Stimulated activated CD4-positive, alpha-beta T cell treated with anti-CD3 and anti-CD28 coated beads, Interleukin-1b, Interleukin-23, amount 100 ng/mL, for 1 hour (primary cell): Measurements from ENCODE around the gene PTPRQ.

Experiments used
- DNase-seq, 2 donors: peaks; one replicate each; pipeline ENCODE4 v3.0.0-alpha.2; 2020; ENCODE audit warnings: low read depth in 2 of 2

The PTPRQ gene

GRCh38 chr12:80556566-80556965 is 112.5 kb downstream of the PTPRQ start:
- no peak for DNase-seq

DNA sequence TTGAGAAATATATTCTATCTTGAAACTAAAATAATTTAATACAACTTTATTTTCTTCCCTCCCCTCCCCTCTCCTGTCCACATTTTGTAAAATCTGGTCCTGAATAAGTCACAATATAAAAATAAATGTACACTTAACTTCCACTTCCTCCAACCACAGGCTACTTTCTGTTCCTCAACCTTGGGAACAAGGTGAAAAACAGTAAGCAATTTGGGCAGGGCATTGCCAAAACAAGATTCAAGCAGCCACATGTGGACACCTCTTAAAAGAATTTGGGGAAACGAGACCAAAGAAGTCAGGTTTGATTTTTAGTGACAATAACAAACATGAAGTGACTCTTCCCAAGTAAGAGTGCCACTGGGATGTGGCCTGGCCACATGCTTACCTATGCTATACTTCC is 115.7 kb downstream of the PTPRQ start:
- no peak for DNase-seq

DNA sequence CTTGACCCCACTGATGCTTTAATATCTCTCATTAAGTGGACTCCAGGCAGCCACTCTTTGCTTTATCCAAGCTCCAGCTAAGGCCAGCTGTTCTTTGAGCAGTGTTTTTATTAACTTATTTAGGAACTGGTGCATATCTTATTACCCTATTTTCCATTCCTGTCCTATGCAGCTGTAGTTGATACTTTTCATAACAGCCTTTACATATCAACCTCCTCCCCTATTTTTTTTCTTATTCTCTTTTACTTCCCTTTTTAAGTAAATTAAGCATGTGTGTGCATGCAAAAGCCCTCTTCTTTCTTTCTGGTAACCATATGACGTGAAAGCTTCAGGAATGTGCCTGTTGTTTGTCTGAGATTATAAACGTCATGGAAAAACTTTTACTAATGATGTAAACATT is 121.2 kb downstream of the PTPRQ start:
- DNase-seq, result no peak

DNA sequence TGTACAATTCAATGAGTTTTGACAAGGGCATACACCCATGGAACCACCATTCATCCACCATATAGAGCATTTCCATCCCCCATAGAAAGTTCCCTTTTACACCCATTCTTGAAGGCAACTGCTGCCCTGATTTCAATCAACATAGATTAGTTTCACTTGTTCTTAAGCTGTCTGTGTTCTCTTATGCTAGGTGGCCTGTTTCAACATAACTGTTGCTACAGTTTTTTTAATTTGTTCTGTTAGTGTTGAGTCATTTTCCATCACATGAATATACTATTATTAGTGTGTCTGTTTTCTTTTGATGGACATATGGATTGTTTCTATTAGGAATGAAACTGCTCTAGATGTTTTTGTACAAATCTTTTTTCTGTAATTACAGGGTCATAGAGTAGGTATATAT is 123.4 kb downstream of the PTPRQ start:
- no peak for DNase-seq

DNA sequence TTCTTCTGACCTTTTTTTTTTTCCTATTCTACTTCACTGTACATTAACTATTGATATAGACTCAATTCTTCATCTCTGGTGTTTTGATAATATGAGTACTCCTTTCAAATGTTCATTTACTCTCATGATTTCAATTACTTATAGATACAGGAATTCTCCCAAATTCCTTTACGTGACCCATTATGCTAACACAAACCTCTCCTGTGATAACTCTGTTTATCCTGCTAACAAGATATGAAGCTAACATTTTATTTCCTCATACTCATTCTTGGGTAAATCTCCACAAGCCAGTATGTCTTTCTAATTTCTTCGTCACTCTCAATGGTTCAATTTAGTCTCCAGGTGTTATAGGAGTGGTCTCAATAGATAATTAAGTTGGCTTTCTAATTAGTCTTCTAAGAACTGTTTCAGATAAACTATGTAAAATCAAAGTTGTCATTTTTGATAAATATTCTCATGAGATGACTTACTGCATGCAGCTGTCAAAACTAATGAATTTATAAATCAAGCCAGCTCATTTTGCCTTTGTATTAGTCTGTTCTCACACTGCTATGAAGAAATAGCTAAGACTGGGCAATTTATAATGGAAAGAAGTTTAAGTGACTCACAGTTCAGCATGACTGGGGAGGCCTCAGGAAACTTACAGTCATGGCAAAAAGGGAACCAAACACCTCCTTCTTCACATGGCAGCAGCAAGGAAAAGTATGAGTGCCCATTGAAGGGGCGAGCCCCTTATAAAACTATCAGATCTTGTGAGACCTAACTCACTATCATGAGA is 132.8 kb downstream of the PTPRQ start:
- no peak for DNase-seq

GRCh38 chr12:80580254-80580653 is 136.2 kb downstream of the PTPRQ start:
- no peak for DNase-seq

- DNase-seq, result no peak
These were observed 137.7 kb downstream of the PTPRQ start for GRCh38 chr12:80581783-80582182.

DNA sequence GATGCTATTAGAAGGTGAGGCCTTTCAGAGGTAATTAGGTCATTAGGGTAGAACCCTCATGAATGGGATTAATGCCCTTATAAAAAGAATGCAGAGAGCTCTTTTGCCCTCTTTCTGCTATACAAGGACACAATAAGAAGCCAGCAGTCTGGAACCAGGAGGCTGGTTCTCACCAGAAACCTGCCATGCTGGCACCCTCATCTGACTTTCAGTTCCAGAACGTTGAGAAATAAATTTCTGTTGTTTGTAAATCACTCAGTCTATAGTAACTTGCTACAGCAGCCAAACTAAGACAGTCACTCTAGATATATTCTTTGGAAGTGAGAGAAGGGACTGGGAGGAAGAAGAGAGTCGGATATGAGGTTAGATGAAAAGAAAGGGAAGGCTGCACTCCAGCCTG is 138.4 kb downstream of the PTPRQ start:
- DNase-seq, result no peak

DNA sequence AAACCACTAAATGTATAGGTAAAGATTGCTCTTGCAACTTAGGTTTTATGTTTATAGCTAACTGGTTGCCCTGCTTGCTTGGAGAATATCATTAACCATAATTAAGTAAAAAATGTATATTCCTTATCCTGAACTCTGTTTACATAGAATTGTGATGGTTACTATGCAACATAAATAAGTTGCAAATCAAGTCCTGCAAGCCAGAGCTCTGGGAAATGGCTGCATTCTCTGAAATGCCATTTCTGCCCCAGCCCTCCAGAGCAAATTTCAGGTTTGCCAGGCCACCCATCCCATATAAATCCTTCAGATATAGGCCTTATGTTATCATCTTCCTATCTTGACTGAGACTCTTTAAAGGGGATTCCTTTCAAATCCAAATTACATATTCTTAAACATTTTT is 145.0 kb downstream of the PTPRQ start:
- no peak for DNase-seq

DNA sequence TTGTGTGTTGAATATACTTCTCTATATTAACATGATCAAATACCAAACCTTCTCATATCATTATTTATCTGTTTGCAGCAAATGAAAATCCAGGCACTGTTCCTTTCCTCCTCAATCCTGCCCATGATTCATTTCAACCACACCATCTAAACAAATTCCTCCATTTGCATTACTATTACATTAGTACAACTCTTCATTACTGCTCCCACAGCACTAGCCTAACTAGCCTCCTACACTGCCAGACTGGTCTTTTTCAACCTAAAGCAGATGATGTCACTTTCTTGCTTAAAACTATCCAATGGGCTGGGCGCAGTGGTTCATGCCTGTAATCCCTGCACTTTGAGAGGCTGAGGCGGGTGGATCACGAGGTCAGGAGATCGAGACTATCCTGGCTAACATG is 146.1 kb downstream of the PTPRQ start:
- no peak for DNase-seq

- no peak for DNase-seq
These were observed 149.7 kb downstream of the PTPRQ start for GRCh38 chr12:80593766-80594165.

DNA sequence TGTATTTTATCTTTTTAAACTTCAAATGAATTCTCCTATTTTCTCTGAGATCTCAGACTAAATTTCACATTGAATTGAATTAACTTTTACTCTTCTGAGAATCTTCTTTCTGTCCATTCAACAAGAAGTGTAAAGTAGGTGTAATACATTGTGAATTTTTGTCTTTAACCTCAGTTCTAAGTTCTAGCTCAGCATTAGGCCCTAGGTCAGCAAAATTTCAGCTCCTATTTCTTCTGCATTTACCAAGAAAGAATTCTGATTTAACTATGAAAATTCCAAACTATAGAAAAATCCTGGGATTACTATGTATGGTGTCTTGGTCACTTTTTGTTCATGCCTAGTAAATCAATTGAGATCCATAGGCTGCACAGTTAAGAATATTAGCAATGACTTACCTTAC is 152.5 kb downstream of the PTPRQ start:
- DNase-seq, result no peak

DNA sequence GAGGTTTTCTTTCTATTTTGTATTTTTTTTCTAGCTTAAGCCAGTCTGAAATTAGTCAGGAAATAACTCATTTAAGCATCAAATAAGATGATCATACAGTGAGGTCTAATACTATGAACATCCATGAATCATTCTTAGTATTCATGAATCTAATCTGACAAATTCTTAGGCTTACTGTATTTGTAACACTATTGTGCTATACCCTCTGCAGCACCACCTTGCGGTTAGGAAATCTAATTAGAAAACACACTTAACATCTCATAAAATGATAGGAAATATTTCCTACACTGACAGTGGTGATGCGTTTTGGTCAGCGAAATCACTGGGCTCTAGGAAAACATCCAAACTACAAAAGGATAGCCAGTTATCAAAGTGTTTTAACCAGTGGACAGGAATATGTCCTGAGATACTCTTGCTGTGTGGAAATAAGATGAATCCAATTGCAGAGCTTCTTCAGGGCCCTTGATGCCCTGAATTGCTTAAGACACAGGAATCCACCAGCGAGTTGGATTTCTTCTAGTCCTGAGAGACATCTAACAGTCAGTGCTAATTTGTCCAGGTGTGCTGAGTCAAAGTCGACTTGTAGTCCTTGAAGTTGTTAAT is 154.1 kb downstream of the PTPRQ start:
- no peak for DNase-seq

DNA sequence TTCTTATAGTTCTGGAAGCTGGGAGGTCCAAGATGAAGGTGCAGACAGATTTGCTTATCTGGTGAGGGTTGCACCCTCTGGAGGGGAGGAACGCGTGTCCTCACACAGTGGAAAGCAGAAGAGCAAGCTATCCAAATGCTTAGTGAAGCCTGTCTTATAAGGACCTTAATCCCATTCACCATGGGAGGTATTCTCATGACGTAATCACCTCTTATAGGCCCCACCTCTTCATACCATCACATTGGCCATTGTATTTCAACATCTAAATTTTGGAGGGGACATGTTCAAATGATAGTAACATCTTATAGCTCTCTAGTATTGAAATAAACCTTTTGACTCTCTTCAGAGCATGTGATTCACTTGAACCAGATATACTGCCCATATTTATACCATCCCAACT is 158.4 kb downstream of the PTPRQ start:
- DNase-seq, result no peak

GRCh38 chr12:80607361-80608135 is 163.5 kb downstream of the PTPRQ start:
- DNase-seq, result no peak

- DNase-seq, result no peak
These were observed 173.7 kb downstream of the PTPRQ start for GRCh38 chr12:80617733-80618132.

DNA sequence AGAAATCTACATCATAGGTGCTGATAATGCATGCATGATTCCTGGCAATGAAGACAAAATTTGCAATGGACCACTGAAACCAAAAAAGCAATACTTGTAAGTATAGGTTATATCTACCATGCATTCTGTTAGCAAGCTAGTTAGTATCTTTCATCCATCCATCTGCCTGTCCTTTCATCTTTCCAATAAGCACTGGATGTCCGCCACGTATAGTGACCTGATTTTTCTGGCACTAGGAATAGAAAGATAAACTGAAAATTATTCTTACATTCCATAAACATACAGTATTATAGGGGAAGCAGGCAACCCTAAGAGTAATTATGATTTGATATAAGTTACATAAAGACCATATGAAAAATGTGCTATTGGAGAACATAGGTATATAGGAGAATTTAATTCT is 176.2 kb downstream of the PTPRQ start:
- no peak for DNase-seq

DNA sequence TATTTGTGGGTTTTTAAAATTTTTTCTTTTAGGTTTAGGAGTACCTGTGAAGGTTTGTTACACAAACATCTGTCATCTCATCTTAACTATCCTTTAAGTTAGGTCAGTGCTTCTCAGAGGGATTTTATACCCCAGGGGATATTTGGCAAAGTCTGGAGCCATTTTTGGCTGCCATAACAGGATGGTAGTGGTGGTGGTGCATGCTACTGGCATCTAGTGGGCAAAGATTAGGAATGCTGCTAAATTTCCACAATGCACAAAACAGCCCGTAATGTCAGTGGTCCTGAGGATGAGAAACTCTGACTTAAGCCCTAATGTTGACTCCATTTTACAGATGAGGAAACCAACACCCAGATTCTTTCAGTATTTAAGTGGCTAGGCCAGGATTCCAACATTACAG is 178.2 kb downstream of the PTPRQ start:
- no peak for DNase-seq

GRCh38 chr12:80625051-80625450 is 181.0 kb downstream of the PTPRQ start:
- no peak for DNase-seq

- no peak for DNase-seq
These were observed 181.9 kb downstream of the PTPRQ start for GRCh38 chr12:80625901-80626300.

- no peak for DNase-seq
These were observed 183.7 kb downstream of the PTPRQ start for GRCh38 chr12:80627782-80628181.

GRCh38 chr12:80632835-80633234 is 188.8 kb downstream of the PTPRQ start:
- DNase-seq, result no peak

DNA sequence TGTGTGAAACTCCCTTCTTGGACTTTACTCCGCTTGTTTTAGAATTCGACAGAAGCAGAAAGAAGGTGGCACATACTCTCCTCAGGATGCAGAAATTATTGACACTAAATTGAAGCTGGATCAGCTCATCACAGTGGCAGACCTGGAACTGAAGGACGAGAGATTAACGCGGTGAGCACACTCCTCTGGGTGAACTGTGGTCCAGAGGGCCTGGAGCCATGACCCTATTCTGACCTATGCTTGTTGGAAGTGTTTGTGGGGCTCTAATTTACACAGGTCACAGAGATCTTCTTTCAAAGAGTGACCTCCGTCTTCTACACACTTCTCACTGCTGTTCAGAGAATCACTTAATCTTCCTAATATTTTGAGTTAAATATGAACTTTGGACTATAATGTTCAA is 190.9 kb downstream of the PTPRQ start:
- no peak for DNase-seq
